Measurements from ENCODE around the gene SRD5A1. TPM values are rescaled to one million over a fixed set of nuclear protein-coding genes. Genes with fewer than 3 reads are reported as not detected.

SRD5A1 gene
- total RNA-seq, 1 experiment from 2014 or later = 52.3 TPM

DNA sequence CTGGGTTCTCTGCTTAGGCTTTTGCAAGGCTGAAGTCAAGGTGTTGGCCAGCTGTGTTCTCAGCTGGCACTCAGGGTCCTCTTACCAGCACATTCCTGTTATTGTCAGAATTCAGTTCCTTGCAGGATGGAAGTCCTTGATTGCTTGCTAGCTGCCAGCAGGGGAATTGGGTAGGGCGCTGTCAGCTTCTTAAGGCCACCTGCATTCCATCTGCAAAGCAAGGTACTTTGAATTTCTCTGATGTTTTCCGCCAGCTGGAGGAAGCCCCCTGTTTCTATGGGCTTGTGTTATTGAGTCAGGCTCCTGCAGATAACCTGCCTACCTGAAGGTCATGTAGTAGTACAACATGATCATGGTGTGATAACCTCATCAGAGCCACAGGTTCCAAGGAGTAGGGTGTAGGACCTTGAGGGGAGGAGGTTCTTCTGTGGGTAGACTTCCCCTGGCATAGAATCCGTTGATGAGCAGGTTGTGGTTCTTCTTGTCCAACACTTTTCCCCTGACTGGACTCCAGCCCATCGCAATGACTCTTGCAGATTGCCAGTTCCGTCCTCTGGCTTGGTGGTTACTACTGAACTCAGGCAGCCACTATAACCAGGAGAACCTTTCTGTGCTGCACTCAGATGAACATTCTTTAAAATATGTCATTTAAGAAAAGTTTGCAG is 86.8 kb downstream of the SRD5A1 start:
- Histone ChIP-seq H3K36me3 (ENCODE audit: low read depth) (peaks cover 19% of the 10 kb centered on the region; the same call in 1 of the 2 replicates), H4K20me1 (ENCODE audit: insufficient read depth) (peaks cover 98% of the 10 kb centered on the region), H3K4me1 (replicated peaks; ENCODE audit: insufficient read depth) (peaks cover 24% of the 10 kb centered on the region), H3K4me3 (no peak overlapping the region), H3K27me3 (ENCODE audit: insufficient read depth, low read depth) (no peaks in the 10 kb centered on the region), H3K4me2 (no peak overlapping the region), H3K27ac (no peak overlapping the region), H3K9me3 (ENCODE audit: insufficient read depth, low read depth) (no peaks in the 10 kb centered on the region), H2AFZ (no peak overlapping the region), H3K79me2 (ENCODE audit: low read depth) (peaks cover 99% of the 10 kb centered on the region), H3F3A (ENCODE audit: insufficient read depth, low read depth) (no peaks in the 10 kb centered on the region), H3K9me2 (ENCODE audit: insufficient read depth) (no peaks in the 10 kb centered on the region)
- ChIA-PET POLR2A (ENCODE audit: unreplicated experiment) (no interaction called here), CTCF (no interaction called here)
- DNase-seq = no peak
- BruUV-seq (replicated peaks) = no TSS peak
- no peak for TF ChIP-seq EZH2 (IDR thresholded peaks at IDR 0.05; ENCODE audit: low read depth)
- TF ChIP-seq, protein P1, sequence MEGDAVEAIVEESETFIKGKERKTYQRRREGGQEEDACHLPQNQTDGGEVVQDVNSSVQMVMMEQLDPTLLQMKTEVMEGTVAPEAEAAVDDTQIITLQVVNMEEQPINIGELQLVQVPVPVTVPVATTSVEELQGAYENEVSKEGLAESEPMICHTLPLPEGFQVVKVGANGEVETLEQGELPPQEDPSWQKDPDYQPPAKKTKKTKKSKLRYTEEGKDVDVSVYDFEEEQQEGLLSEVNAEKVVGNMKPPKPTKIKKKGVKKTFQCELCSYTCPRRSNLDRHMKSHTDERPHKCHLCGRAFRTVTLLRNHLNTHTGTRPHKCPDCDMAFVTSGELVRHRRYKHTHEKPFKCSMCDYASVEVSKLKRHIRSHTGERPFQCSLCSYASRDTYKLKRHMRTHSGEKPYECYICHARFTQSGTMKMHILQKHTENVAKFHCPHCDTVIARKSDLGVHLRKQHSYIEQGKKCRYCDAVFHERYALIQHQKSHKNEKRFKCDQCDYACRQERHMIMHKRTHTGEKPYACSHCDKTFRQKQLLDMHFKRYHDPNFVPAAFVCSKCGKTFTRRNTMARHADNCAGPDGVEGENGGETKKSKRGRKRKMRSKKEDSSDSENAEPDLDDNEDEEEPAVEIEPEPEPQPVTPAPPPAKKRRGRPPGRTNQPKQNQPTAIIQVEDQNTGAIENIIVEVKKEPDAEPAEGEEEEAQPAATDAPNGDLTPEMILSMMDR (conservative IDR thresholded peaks at IDR 0.05) = no peak
- intact Hi-C loops (cut with micrococcal nuclease; ENCODE audit: unreplicated experiment) = no loop called here

DNA sequence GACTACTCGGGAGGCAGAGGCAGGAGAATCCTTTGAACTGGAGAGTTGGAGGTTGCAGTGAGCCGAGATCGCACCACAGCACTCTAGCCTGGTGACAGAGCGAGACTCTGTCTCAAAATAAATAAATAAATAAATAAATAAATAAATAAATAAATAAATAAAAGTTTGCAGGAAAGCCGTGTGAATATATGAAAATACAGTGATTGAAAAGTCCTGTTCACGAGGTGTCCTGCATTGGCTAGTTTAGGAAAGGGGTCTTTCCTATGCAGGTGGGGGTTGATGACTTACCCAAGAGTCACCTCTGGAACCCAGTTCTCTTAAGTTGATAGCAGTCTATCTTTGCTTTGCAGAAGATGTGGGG is 87.3 kb downstream of the SRD5A1 start:
- Histone ChIP-seq H3K27ac (no peak overlapping the region), H3K4me3 (no peak overlapping the region), H3K9me3 (ENCODE audit: insufficient read depth, low read depth) (no peaks in the 10 kb centered on the region), H3K27me3 (ENCODE audit: insufficient read depth, low read depth) (no peaks in the 10 kb centered on the region), H2AFZ (no peak overlapping the region), H3K9me2 (ENCODE audit: insufficient read depth) (no peaks in the 10 kb centered on the region), H3F3A (ENCODE audit: insufficient read depth, low read depth) (no peaks in the 10 kb centered on the region), H3K4me2 (no peak overlapping the region), H3K36me3 (ENCODE audit: low read depth) (peaks cover 19% of the 10 kb centered on the region; the same call in 1 of the 2 replicates), H3K4me1 (replicated peaks; ENCODE audit: insufficient read depth) (peaks cover 19% of the 10 kb centered on the region), H3K79me2 (ENCODE audit: low read depth) (peaks cover 99% of the 10 kb centered on the region), H4K20me1 (ENCODE audit: insufficient read depth) (peaks cover 98% of the 10 kb centered on the region)
- no peak for DNase-seq
- BruUV-seq (replicated peaks) = no TSS peak
- TF ChIP-seq, protein P1 (conservative IDR thresholded peaks at IDR 0.05) = no peak
- no peak for TF ChIP-seq EZH2 (IDR thresholded peaks at IDR 0.05; ENCODE audit: low read depth)
- ChIA-PET CTCF (no interaction called here), POLR2A (ENCODE audit: unreplicated experiment) (no interaction called here)
- intact Hi-C loops (cut with micrococcal nuclease; ENCODE audit: unreplicated experiment) = no loop called here

DNA sequence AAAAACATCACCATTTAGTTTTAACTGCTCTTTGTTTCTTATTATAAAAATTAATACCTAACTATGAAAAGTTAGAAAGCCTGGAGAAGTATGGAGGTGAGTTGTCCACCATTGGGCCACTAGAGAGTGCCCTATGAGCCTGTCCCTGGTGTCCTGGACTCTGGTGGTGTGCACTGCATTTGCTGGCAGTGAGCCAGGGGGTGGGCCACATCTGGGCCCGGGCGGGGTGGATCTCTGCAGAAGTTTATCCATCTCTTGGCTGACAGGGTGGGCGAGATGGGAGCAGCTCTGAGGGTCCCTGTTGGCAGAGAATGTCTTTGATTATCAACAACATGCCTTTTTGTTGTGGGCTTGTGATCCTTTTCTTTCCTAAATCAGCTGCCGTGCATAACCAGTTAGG is 88.2 kb downstream of the SRD5A1 start:
- Histone ChIP-seq H3F3A (ENCODE audit: insufficient read depth, low read depth) (no peaks in the 10 kb centered on the region), H3K79me2 (ENCODE audit: low read depth) (peaks cover 99% of the 10 kb centered on the region), H3K4me1 (replicated peaks; ENCODE audit: insufficient read depth) (peaks cover 10% of the 10 kb centered on the region), H3K9me3 (ENCODE audit: insufficient read depth, low read depth) (no peaks in the 10 kb centered on the region), H2AFZ (no peak overlapping the region), H3K4me2 (no peak overlapping the region), H3K27me3 (ENCODE audit: insufficient read depth, low read depth) (no peaks in the 10 kb centered on the region), H3K9me2 (ENCODE audit: insufficient read depth) (no peaks in the 10 kb centered on the region), H3K27ac (no peak overlapping the region), H4K20me1 (ENCODE audit: insufficient read depth) (peaks cover 98% of the 10 kb centered on the region), H3K36me3 (ENCODE audit: low read depth) (peaks cover 19% of the 10 kb centered on the region; the same call in 1 of the 2 replicates), H3K4me3 (no peak overlapping the region)
- intact Hi-C loops (cut with micrococcal nuclease; ENCODE audit: unreplicated experiment) = no loop called here
- TF ChIP-seq EZH2 (IDR thresholded peaks at IDR 0.05; ENCODE audit: low read depth) = no peak
- TF ChIP-seq, protein P1 (conservative IDR thresholded peaks at IDR 0.05) = no peak
- POLR2A ChIA-PET (ENCODE audit: unreplicated experiment) = no interaction called here
- BruUV-seq (replicated peaks) = no TSS peak
- CTCF ChIA-PET = no interaction called here
- no peak for DNase-seq
